Measurements from ENCODE around the gene AZI2.

DNA sequence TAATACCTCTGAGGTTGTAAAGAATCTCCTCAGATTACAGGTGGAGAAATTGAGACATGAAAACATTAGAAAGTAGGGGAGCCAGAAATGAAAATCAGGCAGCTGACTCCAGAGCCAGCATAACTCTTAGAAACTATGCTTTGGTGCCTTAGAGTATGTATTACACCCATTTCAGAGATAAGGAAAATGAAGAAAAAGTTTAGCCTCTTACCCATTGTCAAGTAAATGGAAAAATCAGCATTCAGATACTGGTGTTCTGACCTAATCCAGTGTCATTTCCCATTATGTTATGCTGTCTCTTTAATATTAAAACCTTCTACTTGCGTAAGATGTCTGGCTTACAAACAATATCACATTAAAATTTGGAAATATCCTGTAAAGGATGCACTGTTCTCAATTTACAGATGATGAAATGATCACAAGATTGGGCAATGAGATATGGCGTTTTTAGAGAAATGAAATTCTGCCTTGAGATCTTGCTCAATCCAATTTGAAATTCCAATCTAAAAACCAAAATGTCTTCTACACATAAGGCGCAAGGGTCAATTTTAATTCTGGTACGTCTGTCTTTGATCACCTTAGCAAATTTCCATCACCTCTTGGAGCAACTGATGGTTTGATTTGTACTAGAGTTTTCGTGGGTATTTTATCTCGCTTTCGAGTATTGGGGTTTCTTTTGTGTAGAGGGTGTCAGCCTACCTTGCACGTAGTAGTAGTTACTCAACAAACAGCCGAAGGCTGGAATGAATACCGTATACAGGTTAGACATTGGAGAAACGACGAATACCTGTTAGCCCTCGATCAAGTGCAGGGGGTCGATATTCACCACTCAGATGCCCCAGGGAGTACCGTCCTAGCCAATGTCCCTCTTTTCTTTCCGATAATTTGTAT, 1.0 kb downstream of the AZI2 start:
- no peak for TF ChIP-seq POLR2A (IDR thresholded peaks at IDR 0.05; ENCODE audit: low read length)
- no peak for TF ChIP-seq GATA1 (IDR thresholded peaks at IDR 0.05; ENCODE audit: low read depth, low read length)

All from erythroblast (primary cell).